K562 (cell line): ENCODE results near the gene RNU6-1. TPM values are rescaled to one million over a fixed set of nuclear protein-coding genes. Genes with fewer than 3 reads are reported as not detected.

Experiments used
- BCL6 ChIP-seq: fragments of 250-450 bp; sonication (Bioruptor Pico); IDR thresholded peaks from 2 replicates; pipeline ENCODE4 v1.4.0; 2020
- CC2D1A ChIP-seq: fragments of 450-650 bp; IDR thresholded peaks from 2 replicates; pipeline ENCODE4 v1.6.1; 2017; ENCODE audit warnings: mild to moderate bottlenecking
- ETS2 ChIP-seq: IDR thresholded peaks from 2 replicates; pipeline ENCODE4 v1.6.1; 2016; ENCODE audit warnings: borderline replicate concordance, missing genetic modification characterization, mild to moderate bottlenecking, moderate library complexity, missing compliant biosample characterization; ENCODE audit not compliant: poor library complexity, severe bottlenecking
- FOXJ3 ChIP-seq: sonication (generic); formaldehyde crosslinking; IDR thresholded peaks from 2 replicates; pipeline ENCODE4 v1.4.0; 2020; ENCODE audit warnings: mild to moderate bottlenecking, missing genetic modification reagents
- HNRNPK ChIP-seq: fragments of 200-400 bp; formaldehyde crosslinking; IDR thresholded peaks from one replicate; pipeline ENCODE4 v1.6.1; 2018; ENCODE audit warnings: mild to moderate bottlenecking, low read depth, low read length; ENCODE audit not compliant: poor library complexity, severe bottlenecking
- KLF1 ChIP-seq: fragments of 450-650 bp; IDR thresholded peaks from 2 replicates; pipeline ENCODE4 v1.6.1; 2016; ENCODE audit warnings: missing genetic modification characterization, missing compliant biosample characterization
- KLF6 ChIP-seq: fragments of 250-450 bp; sonication (Bioruptor Pico); IDR thresholded peaks from 2 replicates; pipeline ENCODE4 v1.4.0; 2020; ENCODE audit warnings: mild to moderate bottlenecking, moderate library complexity, borderline replicate concordance
- NCOA4 ChIP-seq: fragments of 450-650 bp; IDR thresholded peaks from 2 replicates; pipeline ENCODE4 v1.6.1; 2018; ENCODE audit warnings: mild to moderate bottlenecking; ENCODE audit not compliant: partially characterized antibody
- NCOR1 ChIP-seq: fragments of 450-650 bp; IDR thresholded peaks from 2 replicates; pipeline ENCODE4 v1.6.1; 2016; ENCODE audit warnings: mild to moderate bottlenecking, moderate library complexity
- NR3C1 ChIP-seq: sonication (generic); formaldehyde crosslinking; IDR thresholded peaks from 2 replicates; pipeline ENCODE4 v1.8.1; 2022; ENCODE audit warnings: missing genetic modification reagents
- POLR2H ChIP-seq: IDR thresholded peaks from 2 replicates; pipeline ENCODE4 v1.6.1; 2016; ENCODE audit warnings: missing genetic modification characterization, low read depth, mild to moderate bottlenecking, control low read depth, missing compliant biosample characterization, moderate library complexity
- RAD51 ChIP-seq: fragments of 450-650 bp; IDR thresholded peaks from 2 replicates; pipeline ENCODE4 v1.7.1; 2016; ENCODE audit warnings: low read depth, mild to moderate bottlenecking, borderline replicate concordance
- RBFOX2 ChIP-seq: fragments of 200-400 bp; formaldehyde crosslinking; IDR thresholded peaks from 2 replicates; pipeline ENCODE4 v1.6.1; 2017; ENCODE audit warnings: low read depth, mild to moderate bottlenecking, low read length, moderate library complexity
- RFX1 ChIP-seq: fragments of 450-650 bp; IDR thresholded peaks from 2 replicates; pipeline ENCODE4 v1.6.1; 2016; ENCODE audit warnings: mild to moderate bottlenecking, moderate library complexity
- SAFB2 ChIP-seq: fragments of 200-400 bp; formaldehyde crosslinking; IDR thresholded peaks from 2 replicates; pipeline ENCODE4 v1.6.1; 2018; ENCODE audit warnings: borderline replicate concordance, low read length, low read depth, moderate library complexity; ENCODE audit not compliant: severe bottlenecking
- SOX6 ChIP-seq: fragments of 450-650 bp; IDR thresholded peaks from 2 replicates; pipeline ENCODE4 v1.6.1; 2014; ENCODE audit warnings: mild to moderate bottlenecking
- ZFX ChIP-seq: sonication (generic); formaldehyde crosslinking; IDR thresholded peaks from 2 replicates; pipeline ENCODE4 v1.8.0; 2022; ENCODE audit warnings: mild to moderate bottlenecking, missing genetic modification reagents, moderate library complexity
- ZNF444 ChIP-seq: fragments of 250-450 bp; sonication (Bioruptor Pico); IDR thresholded peaks from 2 replicates; pipeline ENCODE4 v1.4.0; 2020; ENCODE audit warnings: mild to moderate bottlenecking, moderate library complexity
- polyA plus RNA-seq, 8 experiments: library from polyadenylated mRNA; depleted of rRNA in 4 of 8; stranded (reverse) in 5 of 8; unstranded in 3 of 8; fragments of >200 nt; fragmentation: Nextera tagmentation in 2 of 8; fragmentation: Illumina TruSeq in 1 of 8; extraction: Ambion mirVana in 2 of 8; extraction: Trizol in 1 of 8; gene quantifications; 2 replicates each; pipeline versions ENCODE4 v1.2.1 to v1.2.3, GENCODE V29; 2011 to 2014; ENCODE audit warnings: inconsistent platforms in 1 of 8, missing spikeins in 1 of 8
- total RNA-seq, 7 experiments: library from RNA; depleted of rRNA in 6 of 7; stranded (reverse); fragments of >200 nt in 6 of 7; fragmentation: Illumina TruSeq in 2 of 7; extraction: Trizol in 2 of 7; gene quantifications; 2 replicates each; pipeline versions ENCODE4 v1.2.1 to v1.2.3, GENCODE V29; 2011 to 2021; ENCODE audit warnings: low replicate concordance in 1 of 7
- TF ChIP-seq, protein P1 (sequence below): fragments of 450-650 bp; IDR thresholded peaks from 2 replicates; pipeline ENCODE4 v1.7.1; 2018; ENCODE audit warnings: mild to moderate bottlenecking, low read depth; ENCODE audit not compliant: partially characterized antibody
- TF ChIP-seq, protein P2 (sequence below): fragments of 450-650 bp; formaldehyde crosslinking; IDR thresholded peaks from 2 replicates; pipeline ENCODE4 v1.4.0; 2020; ENCODE audit warnings: mild to moderate bottlenecking, moderate library complexity
- TF ChIP-seq, protein P3 (sequence below): sonication (generic); formaldehyde crosslinking; IDR thresholded peaks from 2 replicates; pipeline ENCODE4 v1.8.0; 2022; ENCODE audit warnings: missing genetic modification reagents, mild to moderate bottlenecking, moderate library complexity, borderline replicate concordance
- TF ChIP-seq, protein P4 (sequence below): fragments of 200-400 bp; formaldehyde crosslinking; IDR thresholded peaks from 2 replicates; pipeline ENCODE4 v1.6.1; 2017; ENCODE audit warnings: mild to moderate bottlenecking, low read depth, low read length, moderate library complexity

The RNU6-1 gene
- total and polyA plus RNA-seq, 9 of the 15 experiments (the other 6 are each of a cell fraction or from before 2014, with no cell fraction given) = not detected

DNA sequence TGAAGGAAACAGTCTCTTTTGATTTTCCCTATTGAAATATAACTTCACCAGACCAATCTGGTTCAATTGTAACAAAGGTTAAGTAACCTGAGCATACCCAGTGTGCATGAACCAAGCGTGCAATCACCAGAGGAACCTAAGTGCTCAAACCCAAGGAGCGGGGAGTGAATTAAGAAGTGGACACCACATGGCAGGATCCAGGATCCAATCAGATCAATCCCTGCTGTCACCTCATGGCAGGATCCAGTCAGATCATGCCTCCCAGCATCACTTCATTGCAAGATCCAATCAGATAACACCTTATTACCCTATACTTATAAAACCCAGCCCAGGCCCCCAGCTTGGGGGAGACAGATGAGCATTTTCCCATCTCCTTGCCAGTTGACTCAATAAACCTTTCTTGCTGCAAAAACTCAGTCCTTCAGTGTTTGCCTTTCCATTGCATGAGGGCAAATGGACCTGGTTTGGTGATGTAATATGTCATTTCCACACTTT is 38.9 kb upstream of the RNU6-1 start (continued):
- TF ChIP-seq, protein P1, sequence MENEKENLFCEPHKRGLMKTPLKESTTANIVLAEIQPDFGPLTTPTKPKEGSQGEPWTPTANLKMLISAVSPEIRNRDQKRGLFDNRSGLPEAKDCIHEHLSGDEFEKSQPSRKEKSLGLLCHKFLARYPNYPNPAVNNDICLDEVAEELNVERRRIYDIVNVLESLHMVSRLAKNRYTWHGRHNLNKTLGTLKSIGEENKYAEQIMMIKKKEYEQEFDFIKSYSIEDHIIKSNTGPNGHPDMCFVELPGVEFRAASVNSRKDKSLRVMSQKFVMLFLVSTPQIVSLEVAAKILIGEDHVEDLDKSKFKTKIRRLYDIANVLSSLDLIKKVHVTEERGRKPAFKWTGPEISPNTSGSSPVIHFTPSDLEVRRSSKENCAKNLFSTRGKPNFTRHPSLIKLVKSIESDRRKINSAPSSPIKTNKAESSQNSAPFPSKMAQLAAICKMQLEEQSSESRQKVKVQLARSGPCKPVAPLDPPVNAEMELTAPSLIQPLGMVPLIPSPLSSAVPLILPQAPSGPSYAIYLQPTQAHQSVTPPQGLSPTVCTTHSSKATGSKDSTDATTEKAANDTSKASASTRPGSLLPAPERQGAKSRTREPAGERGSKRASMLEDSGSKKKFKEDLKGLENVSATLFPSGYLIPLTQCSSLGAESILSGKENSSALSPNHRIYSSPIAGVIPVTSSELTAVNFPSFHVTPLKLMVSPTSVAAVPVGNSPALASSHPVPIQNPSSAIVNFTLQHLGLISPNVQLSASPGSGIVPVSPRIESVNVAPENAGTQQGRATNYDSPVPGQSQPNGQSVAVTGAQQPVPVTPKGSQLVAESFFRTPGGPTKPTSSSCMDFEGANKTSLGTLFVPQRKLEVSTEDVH = no peak
- TF ChIP-seq SOX6 (no peak), RAD51 (no peak), BCL6 (CRISPR knock-in tag) (no peak), ZNF444 (no peak), POLR2H (peak; percentile 61; the same call in 1 of the 2 replicates), ETS2 (no peak), NCOR1 (no peak), HNRNPK (no peak), RBFOX2 (no peak), KLF1 (tag) (no peak), RFX1 (no peak), SAFB2 (no peak), ZFX (CRISPR knock-in tag) (no peak), KLF6 (CRISPR knock-in tag) (no peak), NR3C1 (CRISPR knock-in tag) (no peak), FOXJ3 (no peak), NCOA4 (no peak), CC2D1A (peak; percentile 51; the same call in 1 of the 2 replicates)
- TF ChIP-seq, protein P2, sequence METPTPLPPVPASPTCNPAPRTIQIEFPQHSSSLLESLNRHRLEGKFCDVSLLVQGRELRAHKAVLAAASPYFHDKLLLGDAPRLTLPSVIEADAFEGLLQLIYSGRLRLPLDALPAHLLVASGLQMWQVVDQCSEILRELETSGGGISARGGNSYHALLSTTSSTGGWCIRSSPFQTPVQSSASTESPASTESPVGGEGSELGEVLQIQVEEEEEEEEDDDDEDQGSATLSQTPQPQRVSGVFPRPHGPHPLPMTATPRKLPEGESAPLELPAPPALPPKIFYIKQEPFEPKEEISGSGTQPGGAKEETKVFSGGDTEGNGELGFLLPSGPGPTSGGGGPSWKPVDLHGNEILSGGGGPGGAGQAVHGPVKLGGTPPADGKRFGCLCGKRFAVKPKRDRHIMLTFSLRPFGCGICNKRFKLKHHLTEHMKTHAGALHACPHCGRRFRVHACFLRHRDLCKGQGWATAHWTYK (CRISPR knock-in tag) = no peak
- TF ChIP-seq, protein P3, sequence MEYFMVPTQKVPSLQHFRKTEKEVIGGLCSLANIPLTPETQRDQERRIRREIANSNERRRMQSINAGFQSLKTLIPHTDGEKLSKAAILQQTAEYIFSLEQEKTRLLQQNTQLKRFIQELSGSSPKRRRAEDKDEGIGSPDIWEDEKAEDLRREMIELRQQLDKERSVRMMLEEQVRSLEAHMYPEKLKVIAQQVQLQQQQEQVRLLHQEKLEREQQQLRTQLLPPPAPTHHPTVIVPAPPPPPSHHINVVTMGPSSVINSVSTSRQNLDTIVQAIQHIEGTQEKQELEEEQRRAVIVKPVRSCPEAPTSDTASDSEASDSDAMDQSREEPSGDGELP (CRISPR knock-in tag) = no peak
- TF ChIP-seq, protein P4, sequence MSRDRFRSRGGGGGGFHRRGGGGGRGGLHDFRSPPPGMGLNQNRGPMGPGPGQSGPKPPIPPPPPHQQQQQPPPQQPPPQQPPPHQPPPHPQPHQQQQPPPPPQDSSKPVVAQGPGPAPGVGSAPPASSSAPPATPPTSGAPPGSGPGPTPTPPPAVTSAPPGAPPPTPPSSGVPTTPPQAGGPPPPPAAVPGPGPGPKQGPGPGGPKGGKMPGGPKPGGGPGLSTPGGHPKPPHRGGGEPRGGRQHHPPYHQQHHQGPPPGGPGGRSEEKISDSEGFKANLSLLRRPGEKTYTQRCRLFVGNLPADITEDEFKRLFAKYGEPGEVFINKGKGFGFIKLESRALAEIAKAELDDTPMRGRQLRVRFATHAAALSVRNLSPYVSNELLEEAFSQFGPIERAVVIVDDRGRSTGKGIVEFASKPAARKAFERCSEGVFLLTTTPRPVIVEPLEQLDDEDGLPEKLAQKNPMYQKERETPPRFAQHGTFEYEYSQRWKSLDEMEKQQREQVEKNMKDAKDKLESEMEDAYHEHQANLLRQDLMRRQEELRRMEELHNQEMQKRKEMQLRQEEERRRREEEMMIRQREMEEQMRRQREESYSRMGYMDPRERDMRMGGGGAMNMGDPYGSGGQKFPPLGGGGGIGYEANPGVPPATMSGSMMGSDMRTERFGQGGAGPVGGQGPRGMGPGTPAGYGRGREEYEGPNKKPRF = no peak
